OCI-LY3 (cell line): Measurements from ENCODE around the gene EIF2S1.

Experiments used
- H2AFZ ChIP-seq: fragments of 200-600, 300-600 bp; shearing (Covaris generic); 2 replicates; pipeline ENCODE4 v1.6.0; 2014; ENCODE audit warnings: antibody characterized with exemption, low read depth, low read length
- H3K27ac ChIP-seq: fragments of 200-600, 300-600 bp; sonication (generic); 2 replicates; pipeline ENCODE4 v1.5.1; 2014; ENCODE audit warnings: mild to moderate bottlenecking, low read length, moderate library complexity, mixed read lengths
- H3K27me3 ChIP-seq: fragments of 200-600, 300-600 bp; sonication (generic); 2 replicates; pipeline ENCODE4 v1.6.1; 2014; ENCODE audit warnings: low read depth, low read length, mixed read lengths
- H3K36me3 ChIP-seq: fragments of 200-600, 300-600 bp; sonication (generic); replicated peaks from 2 replicates; pipeline ENCODE3; 2014; ENCODE audit warnings: low read depth, low read length, mixed read lengths
- H3K4me1 ChIP-seq: fragments of 300-600, 200-600 bp; sonication (generic); 2 replicates; pipeline ENCODE4 v1.6.1; 2014; ENCODE audit warnings: low read length, mixed read lengths
- H3K4me2 ChIP-seq: fragments of 200-600, 300-600 bp; sonication (generic); 2 replicates; pipeline ENCODE4 v1.6.1; 2014; ENCODE audit warnings: low read length, mixed read lengths
- H3K4me3 ChIP-seq: fragments of 300-600, 200-600 bp; sonication (generic); 2 replicates; pipeline ENCODE4 v1.5.1; 2014; ENCODE audit warnings: antibody characterized with exemption, mild to moderate bottlenecking, low read length, moderate library complexity
- H3K79me2 ChIP-seq: fragments of 300-600, 200-600 bp; shearing (Covaris generic); 2 replicates; pipeline ENCODE4 v1.6.1; 2014; ENCODE audit warnings: mild to moderate bottlenecking, low read length, mixed read lengths
- H3K9ac ChIP-seq: fragments of 300-600, 200-600 bp; shearing (Covaris generic); 2 replicates; pipeline ENCODE4 v1.6.0; 2014; ENCODE audit warnings: mild to moderate bottlenecking, low read length, moderate library complexity
- H3K9me3 ChIP-seq: fragments of 200-600, 300-600 bp; shearing (Covaris generic); 2 replicates; pipeline ENCODE4 v1.6.1; 2014; ENCODE audit warnings: low read length, mixed read lengths; ENCODE audit not compliant: insufficient read depth
- H4K20me1 ChIP-seq: fragments of 200-600, 300-600 bp; sonication (generic); 2 replicates; pipeline ENCODE4 v1.6.1; 2016; ENCODE audit warnings: low read length, mixed read lengths; ENCODE audit not compliant: insufficient read depth
- EZH2phosphoT487 ChIP-seq: fragments of 200-600 bp; shearing (Covaris generic); IDR thresholded peaks from 2 replicates; pipeline ENCODE4 v1.6.1; 2018; ENCODE audit warnings: antibody characterized with exemption, mixed run types, low read depth
- TF ChIP-seq, protein P1 (sequence below): fragments of 200-600, 300-600 bp; sonication (generic); IDR thresholded peaks from 2 replicates; pipeline ENCODE4 v1.5.1; 2014; ENCODE audit warnings: antibody characterized with exemption, low read length, low read depth

Gene EIF2S1

DNA sequence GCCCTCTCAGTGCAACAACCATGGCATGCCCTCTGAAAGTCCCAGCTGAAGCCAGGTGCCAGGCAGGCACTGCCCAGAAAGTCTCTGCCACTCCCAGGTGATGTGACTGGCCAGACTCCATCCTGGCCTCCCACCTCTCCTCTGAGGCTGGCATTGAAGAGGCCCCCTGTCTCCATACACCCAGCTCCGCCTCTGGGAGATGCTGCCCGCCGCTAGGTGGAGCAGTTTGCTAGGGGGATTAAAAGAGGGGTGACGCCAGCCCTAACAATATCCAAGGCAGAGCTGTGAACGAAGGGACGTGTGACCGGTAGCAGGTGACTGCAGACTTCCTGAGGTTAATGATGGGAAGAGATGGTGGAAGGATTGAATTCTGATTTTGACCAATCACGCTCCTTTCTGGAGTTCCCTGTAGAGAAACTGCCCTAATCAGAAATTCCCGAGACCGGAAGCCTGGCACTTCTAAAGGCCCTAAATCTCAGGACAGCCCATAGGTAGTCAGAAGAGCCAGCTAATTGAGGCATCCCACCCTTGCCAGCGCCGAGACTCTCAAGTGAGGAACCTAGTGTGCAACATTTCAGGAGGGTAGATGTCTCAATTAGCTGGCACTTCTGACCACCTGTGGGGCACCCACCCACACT is 60.1 kb downstream of the EIF2S1 start:
- TF ChIP-seq, protein P1, sequence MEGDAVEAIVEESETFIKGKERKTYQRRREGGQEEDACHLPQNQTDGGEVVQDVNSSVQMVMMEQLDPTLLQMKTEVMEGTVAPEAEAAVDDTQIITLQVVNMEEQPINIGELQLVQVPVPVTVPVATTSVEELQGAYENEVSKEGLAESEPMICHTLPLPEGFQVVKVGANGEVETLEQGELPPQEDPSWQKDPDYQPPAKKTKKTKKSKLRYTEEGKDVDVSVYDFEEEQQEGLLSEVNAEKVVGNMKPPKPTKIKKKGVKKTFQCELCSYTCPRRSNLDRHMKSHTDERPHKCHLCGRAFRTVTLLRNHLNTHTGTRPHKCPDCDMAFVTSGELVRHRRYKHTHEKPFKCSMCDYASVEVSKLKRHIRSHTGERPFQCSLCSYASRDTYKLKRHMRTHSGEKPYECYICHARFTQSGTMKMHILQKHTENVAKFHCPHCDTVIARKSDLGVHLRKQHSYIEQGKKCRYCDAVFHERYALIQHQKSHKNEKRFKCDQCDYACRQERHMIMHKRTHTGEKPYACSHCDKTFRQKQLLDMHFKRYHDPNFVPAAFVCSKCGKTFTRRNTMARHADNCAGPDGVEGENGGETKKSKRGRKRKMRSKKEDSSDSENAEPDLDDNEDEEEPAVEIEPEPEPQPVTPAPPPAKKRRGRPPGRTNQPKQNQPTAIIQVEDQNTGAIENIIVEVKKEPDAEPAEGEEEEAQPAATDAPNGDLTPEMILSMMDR, result peak; percentile 89
- TF ChIP-seq EZH2phosphoT487, result no peak
- Histone ChIP-seq H3K27ac (no peak overlapping the region), H3K79me2 (no peaks in the 10 kb centered on the region), H3K9me3 (no peaks in the 10 kb centered on the region), H3K9ac (no peak overlapping the region), H3K4me3 (no peak overlapping the region), H3K4me1 (peaks cover 16% of the 10 kb centered on the region), H4K20me1 (no peaks in the 10 kb centered on the region), H3K27me3 (peaks cover 28% of the 10 kb centered on the region), H3K36me3 (no peaks in the 10 kb centered on the region), H3K4me2 (peak overlapping the region; percentile 42), H2AFZ (no peak overlapping the region)

DNA sequence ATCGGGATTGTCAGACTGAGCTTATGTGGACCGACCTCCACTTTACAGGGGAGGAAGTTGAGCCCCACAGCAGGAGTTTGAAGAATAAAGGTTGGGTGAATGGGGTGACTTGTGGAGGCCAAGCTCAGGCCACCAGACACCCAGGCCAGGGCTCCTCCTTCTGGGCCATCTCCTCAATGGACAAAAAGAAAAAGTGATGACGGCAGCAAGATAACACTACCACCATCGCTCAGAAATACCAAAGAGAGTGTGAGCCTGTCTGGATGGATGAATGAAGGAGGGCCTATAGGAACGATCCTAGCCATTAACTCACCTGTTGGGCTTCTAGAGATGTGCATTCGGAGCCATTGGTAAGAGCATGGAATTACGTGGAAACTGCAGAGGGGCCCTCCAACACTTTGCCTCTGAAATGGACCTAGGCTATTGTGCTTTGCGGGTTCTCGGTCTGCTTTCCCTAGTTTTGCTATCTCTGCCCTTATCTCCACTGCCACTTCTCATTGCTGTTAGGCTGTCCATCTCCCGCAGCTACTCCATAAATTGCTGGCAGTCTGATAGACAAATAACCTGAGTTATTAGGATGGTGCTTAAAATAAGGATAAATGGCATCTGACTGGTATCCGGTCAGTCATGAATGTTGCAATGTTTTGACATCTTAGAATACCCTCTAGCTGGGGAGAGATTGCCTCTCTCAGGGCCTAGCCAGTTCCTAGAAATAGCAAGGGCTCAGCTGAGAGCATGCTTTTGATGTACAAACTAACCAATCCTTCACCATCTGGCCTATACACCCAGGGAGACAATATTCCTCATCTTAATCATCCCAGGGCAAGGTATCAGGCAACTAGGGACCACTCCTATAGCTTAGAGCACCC is 61.5 kb downstream of the EIF2S1 start:
- H3K79me2 ChIP-seq, result no peaks in the 10 kb centered on the region
- no peaks in the 10 kb centered on the region for H4K20me1 ChIP-seq
- H3K9me3 ChIP-seq, result no peaks in the 10 kb centered on the region
- no peak overlapping the region for H3K4me3 ChIP-seq
- TF ChIP-seq, protein P1, result no peak
- TF ChIP-seq EZH2phosphoT487, result no peak
- no peak overlapping the region for H3K4me2 ChIP-seq
- H3K9ac ChIP-seq, result no peak overlapping the region
- peaks cover 33% of the 10 kb centered on the region for H3K27me3 ChIP-seq
- no peaks in the 10 kb centered on the region for H3K36me3 ChIP-seq
- no peak overlapping the region for H3K27ac ChIP-seq
- H3K4me1 ChIP-seq, result peaks cover 7% of the 10 kb centered on the region
- H2AFZ ChIP-seq, result no peak overlapping the region

DNA sequence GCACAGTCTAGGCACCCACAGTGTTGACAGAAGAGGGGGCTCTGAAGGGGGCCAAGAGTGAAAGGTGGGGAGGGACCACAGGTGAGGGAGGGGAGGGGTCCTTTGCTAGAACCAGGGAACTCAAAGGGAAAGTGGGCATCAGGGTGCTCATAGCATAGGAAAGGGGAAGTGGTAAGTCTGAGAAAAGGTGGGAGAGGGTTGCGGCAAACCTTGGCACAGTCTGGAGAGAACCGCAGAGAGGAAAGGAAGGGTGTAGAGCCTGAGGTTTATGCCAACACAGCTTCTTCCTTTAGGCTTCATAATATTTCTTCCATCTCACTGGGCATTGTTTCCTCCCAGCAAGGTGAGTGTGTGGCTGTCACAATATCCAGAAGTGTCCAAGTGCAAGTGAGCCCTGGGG is 63.3 kb downstream of the EIF2S1 start:
- H3K9me3 ChIP-seq, result no peaks in the 10 kb centered on the region
- H3K27ac ChIP-seq, result no peak overlapping the region
- no peak overlapping the region for H2AFZ ChIP-seq
- peaks cover 31% of the 10 kb centered on the region for H3K27me3 ChIP-seq
- no peak overlapping the region for H3K4me2 ChIP-seq
- no peaks in the 10 kb centered on the region for H3K79me2 ChIP-seq
- TF ChIP-seq, protein P1, result no peak
- no peak for TF ChIP-seq EZH2phosphoT487
- H4K20me1 ChIP-seq, result no peaks in the 10 kb centered on the region
- H3K4me1 ChIP-seq, result no peaks in the 10 kb centered on the region
- H3K4me3 ChIP-seq, result no peak overlapping the region
- no peaks in the 10 kb centered on the region for H3K36me3 ChIP-seq
- no peak overlapping the region for H3K9ac ChIP-seq

DNA sequence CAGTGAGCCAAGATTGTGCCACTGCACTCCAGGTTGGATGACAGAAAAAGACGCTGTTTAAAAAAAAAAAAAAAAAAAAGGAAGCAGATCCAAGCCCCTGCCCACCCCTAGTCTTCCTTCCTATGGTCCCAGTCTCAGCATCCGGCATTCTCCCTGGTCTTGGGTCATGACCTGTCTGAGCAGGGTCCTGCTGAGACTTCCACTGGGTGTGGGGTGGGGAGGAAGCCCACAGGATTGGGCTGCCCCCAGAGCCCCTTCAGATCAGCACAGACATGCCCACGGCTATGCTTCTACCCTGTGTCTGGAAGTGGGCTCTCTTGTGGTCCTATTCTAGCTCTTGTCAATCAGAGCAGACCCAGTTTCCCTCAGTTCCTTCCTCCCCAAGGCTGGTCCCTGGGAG is 64.4 kb downstream of the EIF2S1 start:
- peaks cover 34% of the 10 kb centered on the region for H3K27me3 ChIP-seq
- H3K36me3 ChIP-seq, result no peaks in the 10 kb centered on the region
- H4K20me1 ChIP-seq, result no peaks in the 10 kb centered on the region
- H3K4me2 ChIP-seq, result no peak overlapping the region
- no peaks in the 10 kb centered on the region for H3K9me3 ChIP-seq
- no peaks in the 10 kb centered on the region for H3K4me1 ChIP-seq
- H3K79me2 ChIP-seq, result no peaks in the 10 kb centered on the region
- H2AFZ ChIP-seq, result no peak overlapping the region
- H3K9ac ChIP-seq, result no peak overlapping the region
- H3K27ac ChIP-seq, result no peak overlapping the region
- TF ChIP-seq EZH2phosphoT487, result no peak
- TF ChIP-seq, protein P1, result no peak
- no peak overlapping the region for H3K4me3 ChIP-seq
